ENCODE data around the gene KLC4. TPM values are rescaled to one million over a fixed set of nuclear protein-coding genes. Genes with fewer than 3 reads are reported as not detected.

KLC4 gene
- total and polyA plus RNA-seq, 9 of the 15 experiments (the other 6 are each of a cell fraction or from before 2014, with no cell fraction given): 1.7 to 16.2 (median 7.7) TPM

GRCh38 chr6:43053545-43054205 is 5.8 kb upstream of the KLC4 start, which contains the start of gene CUL7 (continued):
- TF ChIP-seq DMBX1 (CRISPR knock-in tag; IDR thresholded peaks at IDR 0.05; ENCODE audit: borderline replicate concordance) (no peak), ZNF707 (CRISPR knock-in tag; conservative IDR thresholded peaks at IDR 0.05) (no peak), ZBTB33 (CRISPR knock-in tag; IDR thresholded peaks at IDR 0.05) (no peak), KLF13 (tag; IDR thresholded peaks at IDR 0.05; ENCODE audit: borderline replicate concordance, low read depth) (peak; percentile 97), CHD4 (IDR thresholded peaks at IDR 0.05; ENCODE audit: insufficient read depth, insufficient replicate concordance, low read depth, low read length, poor library complexity, severe bottlenecking) (no peak), MEF2A (IDR thresholded peaks at IDR 0.05; ENCODE audit: control insufficient read depth, low read depth, low read length) (no peak), ZNF444 (CRISPR knock-in tag; IDR thresholded peaks at IDR 0.05) (peak; percentile 78; the same call in 1 of the 2 replicates), KLF10 (CRISPR knock-in tag; IDR thresholded peaks at IDR 0.05) (peak; percentile 82; the same call in 1 of the 2 replicates), MTF1 (CRISPR knock-in tag; IDR thresholded peaks at IDR 0.05; ENCODE audit: borderline replicate concordance) (no peak), SIN3B (IDR thresholded peaks at IDR 0.05; ENCODE audit: low read depth) (0 out of 2 replicates have a peak, but pooled peaks have one; percentile 46), BRF2 (IDR thresholded peaks at IDR 0.05; ENCODE audit: borderline replicate concordance, insufficient read depth, insufficient read length) (no peak), FOS (IDR thresholded peaks at IDR 0.05; ENCODE audit: extremely low read depth, insufficient read length) (no peak), GTF2E2 (tag; IDR thresholded peaks at IDR 0.05) (peak; percentile 92), SNRNP70 (optimal IDR thresholded peaks at IDR 0.05; ENCODE audit: low read depth, low read length) (no peak), DACH1 (IDR thresholded peaks at IDR 0.05; ENCODE audit: partially characterized antibody) (no peak), POLR2B (IDR thresholded peaks at IDR 0.05; ENCODE audit: low read depth, partially characterized antibody) (peak; percentile 97), HNRNPLL (IDR thresholded peaks at IDR 0.05; ENCODE audit: low read depth, low read length, poor library complexity, severe bottlenecking) (peak; percentile 27), SRSF3 (IDR thresholded peaks at IDR 0.05; ENCODE audit: insufficient read depth, low read length) (no peak), THRB (CRISPR knock-in tag; conservative IDR thresholded peaks at IDR 0.05) (peak; percentile 98), ZNF134 (CRISPR knock-in tag; conservative IDR thresholded peaks at IDR 0.05) (peak; percentile 58; the same call in 1 of the 2 replicates), ARID1B (IDR thresholded peaks at IDR 0.05) (peak; percentile 45; the same call in 1 of the 2 replicates), NFYB (IDR thresholded peaks at IDR 0.05; ENCODE audit: extremely low read depth, insufficient read length) (no peak), CREBBP (IDR thresholded peaks at IDR 0.05; ENCODE audit: low read depth, low read length) (no peak), SP1 (CRISPR knock-in tag; IDR thresholded peaks at IDR 0.05) (peak; percentile 93), BMI1 (IDR thresholded peaks at IDR 0.05; ENCODE audit: low read length) (no peak)
